Measurements from ENCODE around the gene CEP131.

Gene CEP131

GRCh38 chr17:81187120-81187519, 35.6 kb downstream of the CEP131 start:
- DNase-seq (ENCODE audit: low read depth): no peak

GRCh38 chr17:81186203-81186602, 36.6 kb downstream of the CEP131 start:
- no peak for DNase-seq (ENCODE audit: low read depth)

- DNase-seq (ENCODE audit: low read depth): no peak
These were observed 38.2 kb downstream of the CEP131 start for GRCh38 chr17:81184555-81184954.

- DNase-seq (ENCODE audit: low read depth): no peak
These were observed 39.0 kb downstream of the CEP131 start for GRCh38 chr17:81183807-81184206.

GRCh38 chr17:81183316-81183715, 39.4 kb downstream of the CEP131 start:
- no peak for DNase-seq (ENCODE audit: low read depth)

GRCh38 chr17:81182596-81182995, 40.2 kb downstream of the CEP131 start:
- DNase-seq (ENCODE audit: low read depth): no peak

GRCh38 chr17:81181811-81182185, 41.0 kb downstream of the CEP131 start:
- DNase-seq (ENCODE audit: low read depth): no peak

GRCh38 chr17:81180836-81181810, 41.6 kb downstream of the CEP131 start:
- DNase-seq (ENCODE audit: low read depth): no peak

GRCh38 chr17:81179861-81180260, 42.9 kb downstream of the CEP131 start:
- DNase-seq (ENCODE audit: low read depth): no peak

- DNase-seq (ENCODE audit: low read depth): no peak
These were observed 43.5 kb downstream of the CEP131 start for GRCh38 chr17:81179220-81179619.

GRCh38 chr17:81178136-81179091, 44.4 kb downstream of the CEP131 start:
- DNase-seq (ENCODE audit: low read depth): no peak

GRCh38 chr17:81176666-81177065, 46.1 kb downstream of the CEP131 start:
- no peak for DNase-seq (ENCODE audit: low read depth)

GRCh38 chr17:81173762-81174155, 49.0 kb downstream of the CEP131 start:
- no peak for DNase-seq (ENCODE audit: low read depth)

GRCh38 chr17:81173052-81173761, 49.6 kb downstream of the CEP131 start:
- DNase-seq (ENCODE audit: low read depth): no peak

GRCh38 chr17:81171941-81172340, 50.8 kb downstream of the CEP131 start:
- DNase-seq (ENCODE audit: low read depth): no peak

GRCh38 chr17:81170727-81171494, 51.9 kb downstream of the CEP131 start:
- DNase-seq (ENCODE audit: low read depth): no peak

GRCh38 chr17:81169870-81170309, 52.9 kb downstream of the CEP131 start:
- DNase-seq (ENCODE audit: low read depth): no peak

GRCh38 chr17:81167638-81168037, 55.1 kb downstream of the CEP131 start:
- DNase-seq (ENCODE audit: low read depth): no peak

- no peak for DNase-seq (ENCODE audit: low read depth)
These were observed 55.6 kb downstream of the CEP131 start for GRCh38 chr17:81167194-81167524.

- no peak for DNase-seq (ENCODE audit: low read depth)
These were observed 56.7 kb downstream of the CEP131 start, which contains the start of gene AATK for GRCh38 chr17:81166033-81166492. Gene AATK (minus strand): TSS chr17:81166221. CDS start chr17:81165992, 229 bp downstream.
